RWPE2 (cell line): Measurements from ENCODE around the gene ARHGEF38.

Source experiments
- ATAC-seq: fragments of 200-7000 bp; cut with Tn5 transposase; 3 replicates; pipeline ENCODE4 v1.9.1; 2021; ENCODE audit warnings: low read depth
- DNase-seq: peaks from one replicate; pipeline ENCODE4 v3.0.0-alpha.2; 2020; ENCODE audit warnings: low spot score
- H3K27ac ChIP-seq: fragments of 450-650 bp; 2 replicates; pipeline ENCODE4 v1.5.1; 2017; ENCODE audit warnings: mild to moderate bottlenecking; ENCODE audit not compliant: poor library complexity, severe bottlenecking
- H3K27me3 ChIP-seq: fragments of 250-450 bp; sonication (Bioruptor Pico); 2 replicates; pipeline ENCODE4 v1.5.1; 2021; ENCODE audit warnings: mild to moderate bottlenecking, moderate library complexity; ENCODE audit not compliant: insufficient read depth, poor library complexity, severe bottlenecking
- H3K36me3 ChIP-seq: fragments of 250-450 bp; sonication (Bioruptor Pico); 2 replicates; pipeline ENCODE4 v1.5.1; 2020; ENCODE audit warnings: low read depth, mild to moderate bottlenecking, moderate library complexity
- H3K4me1 ChIP-seq: fragments of 250-450 bp; sonication (Bioruptor Pico); 2 replicates; pipeline ENCODE4 v1.5.1; 2021; ENCODE audit warnings: mild to moderate bottlenecking, moderate library complexity; ENCODE audit not compliant: insufficient read depth, poor library complexity, severe bottlenecking
- H3K4me3 ChIP-seq: fragments of 250-450 bp; sonication (Bioruptor Pico); 2 replicates; pipeline ENCODE4 v1.5.1; 2021; ENCODE audit warnings: mild to moderate bottlenecking, moderate library complexity; ENCODE audit not compliant: severe bottlenecking
- H3K9me3 ChIP-seq: fragments of 250-450 bp; sonication (Bioruptor Pico); 2 replicates; pipeline ENCODE4 v1.5.1; 2021; ENCODE audit warnings: mild to moderate bottlenecking, moderate library complexity; ENCODE audit not compliant: severe bottlenecking
- TF ChIP-seq, protein P1 (sequence below): fragments of 450-650 bp; IDR thresholded peaks from one replicate; pipeline ENCODE4 v1.5.1; 2017; ENCODE audit warnings: mild to moderate bottlenecking, moderate library complexity; ENCODE audit not compliant: poor library complexity, severe bottlenecking

The ARHGEF38 gene

DNA sequence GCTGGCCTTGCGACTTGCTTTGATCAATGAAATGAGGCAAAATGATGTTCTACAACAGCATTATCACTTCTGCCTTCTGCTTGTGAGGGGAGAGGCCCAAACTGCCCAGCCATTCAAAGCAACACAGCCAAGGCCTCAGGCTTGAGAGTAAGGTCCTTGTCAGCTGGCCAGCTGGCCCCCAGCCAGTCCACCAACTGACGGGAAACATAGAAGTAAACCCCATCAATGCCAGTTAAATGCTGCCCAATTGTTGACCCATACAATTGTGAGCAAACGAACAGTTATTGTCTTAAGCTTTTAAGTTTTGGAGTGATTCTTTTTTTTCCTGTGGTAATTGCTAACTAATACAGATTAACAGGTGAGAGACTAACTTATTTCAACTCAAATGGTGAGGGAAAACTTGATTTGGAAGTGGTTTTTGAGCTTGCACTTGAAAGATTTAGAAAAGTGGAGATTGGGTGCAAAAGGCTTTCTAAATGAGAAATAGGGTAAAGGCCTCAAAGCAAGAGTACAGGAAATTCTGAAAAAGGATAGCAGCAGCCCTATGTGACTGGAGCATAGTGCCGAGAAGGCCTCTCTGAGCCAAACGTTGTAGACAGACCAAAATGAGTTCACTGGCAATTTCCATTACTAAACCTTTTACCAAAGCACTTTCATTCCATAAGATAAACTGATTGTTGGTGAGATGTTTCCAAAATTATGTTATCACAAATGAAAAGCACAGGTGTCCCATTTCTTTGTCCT, 66.9 kb downstream of the ARHGEF38 start:
- Histone ChIP-seq H3K27ac (no peak overlapping the region), H3K27me3 (no peaks in the 10 kb centered on the region), H3K4me3 (no peak overlapping the region), H3K4me1 (no peaks in the 10 kb centered on the region), H3K36me3 (no peaks in the 10 kb centered on the region), H3K9me3 (no peaks in the 10 kb centered on the region)
- no peak for DNase-seq
- TF ChIP-seq, protein P1, sequence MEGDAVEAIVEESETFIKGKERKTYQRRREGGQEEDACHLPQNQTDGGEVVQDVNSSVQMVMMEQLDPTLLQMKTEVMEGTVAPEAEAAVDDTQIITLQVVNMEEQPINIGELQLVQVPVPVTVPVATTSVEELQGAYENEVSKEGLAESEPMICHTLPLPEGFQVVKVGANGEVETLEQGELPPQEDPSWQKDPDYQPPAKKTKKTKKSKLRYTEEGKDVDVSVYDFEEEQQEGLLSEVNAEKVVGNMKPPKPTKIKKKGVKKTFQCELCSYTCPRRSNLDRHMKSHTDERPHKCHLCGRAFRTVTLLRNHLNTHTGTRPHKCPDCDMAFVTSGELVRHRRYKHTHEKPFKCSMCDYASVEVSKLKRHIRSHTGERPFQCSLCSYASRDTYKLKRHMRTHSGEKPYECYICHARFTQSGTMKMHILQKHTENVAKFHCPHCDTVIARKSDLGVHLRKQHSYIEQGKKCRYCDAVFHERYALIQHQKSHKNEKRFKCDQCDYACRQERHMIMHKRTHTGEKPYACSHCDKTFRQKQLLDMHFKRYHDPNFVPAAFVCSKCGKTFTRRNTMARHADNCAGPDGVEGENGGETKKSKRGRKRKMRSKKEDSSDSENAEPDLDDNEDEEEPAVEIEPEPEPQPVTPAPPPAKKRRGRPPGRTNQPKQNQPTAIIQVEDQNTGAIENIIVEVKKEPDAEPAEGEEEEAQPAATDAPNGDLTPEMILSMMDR = no peak
- ATAC-seq = peak; percentile 45; the same call in 2 of the 3 replicates

DNA sequence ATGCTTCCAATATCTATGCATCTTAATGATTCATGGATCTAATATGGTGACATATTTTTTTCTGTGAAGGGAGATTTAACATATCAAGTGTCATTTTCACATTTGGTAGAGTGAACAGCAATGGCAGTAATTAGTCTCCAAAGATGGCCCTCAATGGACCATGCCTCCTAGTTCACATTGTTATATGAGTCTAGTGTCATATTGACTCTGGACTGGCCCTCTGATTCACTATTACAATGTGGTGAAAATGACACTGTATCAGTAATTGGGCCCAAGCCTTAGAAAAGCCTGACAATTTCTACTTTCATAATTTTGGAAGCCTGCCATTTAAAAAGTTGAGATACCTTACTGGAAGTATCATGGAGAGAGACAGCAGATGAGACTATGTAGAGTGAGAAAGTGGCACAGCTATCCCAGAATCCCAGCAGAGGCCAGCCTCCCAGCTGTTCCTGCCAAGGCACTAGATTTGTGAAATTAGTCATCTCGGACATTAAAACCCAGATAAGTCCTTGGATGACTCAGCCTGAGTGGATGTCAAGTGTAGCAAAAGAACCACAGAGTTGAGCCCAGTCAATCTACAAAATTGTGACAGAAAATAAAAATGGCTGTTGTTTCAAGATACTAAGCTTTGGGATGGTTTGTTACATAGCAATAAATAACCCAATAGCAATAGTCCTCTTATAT, 68.4 kb downstream of the ARHGEF38 start:
- TF ChIP-seq, protein P1 = no peak
- DNase-seq = no peak
- H3K4me3 ChIP-seq = no peak overlapping the region

DNA sequence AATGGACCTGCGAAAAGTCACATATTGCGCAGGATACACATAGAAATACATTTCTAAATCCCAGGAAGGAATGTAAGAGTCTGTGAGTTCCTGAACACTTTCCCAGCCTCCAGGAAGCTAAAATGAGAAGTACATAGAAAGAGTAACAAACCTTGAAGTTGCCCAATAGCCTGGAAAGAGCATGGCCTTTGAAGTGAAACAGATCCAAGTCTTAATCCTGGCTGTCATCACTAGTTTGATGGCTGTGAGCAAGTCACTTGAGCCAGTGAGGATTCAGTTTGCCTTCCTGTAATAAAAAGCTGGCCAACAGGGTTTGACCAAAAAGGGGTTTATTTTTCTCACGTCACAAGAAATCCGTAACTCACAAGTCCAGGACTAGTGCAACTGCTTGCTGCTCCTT, 69.8 kb downstream of the ARHGEF38 start:
- TF ChIP-seq, protein P1 = no peak
- Histone ChIP-seq H3K27ac (no peak overlapping the region), H3K27me3 (no peaks in the 10 kb centered on the region), H3K9me3 (no peaks in the 10 kb centered on the region), H3K36me3 (no peaks in the 10 kb centered on the region), H3K4me3 (no peak overlapping the region), H3K4me1 (no peaks in the 10 kb centered on the region)
- ATAC-seq (no peak), DNase-seq (no peak)

More for the DNA sequence above, 68.4 kb downstream of the ARHGEF38 start:
- peak; percentile 89 for ATAC-seq
- Histone ChIP-seq H3K36me3 (no peaks in the 10 kb centered on the region), H3K9me3 (no peaks in the 10 kb centered on the region), H3K27me3 (no peaks in the 10 kb centered on the region), H3K4me1 (no peaks in the 10 kb centered on the region), H3K27ac (no peak overlapping the region)

DNA sequence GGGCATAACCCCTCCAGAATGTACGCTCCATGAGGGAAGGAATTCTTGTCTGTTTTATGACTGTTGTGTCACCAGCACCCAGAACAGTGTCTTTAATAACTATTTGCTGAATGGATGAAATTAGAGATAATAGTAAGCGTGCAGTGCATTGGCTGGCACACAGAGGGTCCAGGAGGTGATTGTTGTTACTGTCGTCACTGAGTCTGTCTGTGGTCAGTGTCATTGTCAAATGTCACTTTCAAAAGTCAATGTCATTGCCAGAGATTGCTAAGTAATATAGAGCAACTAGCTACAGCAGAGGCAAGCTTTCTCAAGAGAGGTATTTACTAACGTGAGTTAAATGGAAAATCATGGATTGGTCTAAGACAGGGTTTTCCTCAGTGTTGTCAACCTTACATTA, 70.7 kb downstream of the ARHGEF38 start:
- no peaks in the 10 kb centered on the region for H3K9me3 ChIP-seq
- TF ChIP-seq, protein P1 = no peak

DNA sequence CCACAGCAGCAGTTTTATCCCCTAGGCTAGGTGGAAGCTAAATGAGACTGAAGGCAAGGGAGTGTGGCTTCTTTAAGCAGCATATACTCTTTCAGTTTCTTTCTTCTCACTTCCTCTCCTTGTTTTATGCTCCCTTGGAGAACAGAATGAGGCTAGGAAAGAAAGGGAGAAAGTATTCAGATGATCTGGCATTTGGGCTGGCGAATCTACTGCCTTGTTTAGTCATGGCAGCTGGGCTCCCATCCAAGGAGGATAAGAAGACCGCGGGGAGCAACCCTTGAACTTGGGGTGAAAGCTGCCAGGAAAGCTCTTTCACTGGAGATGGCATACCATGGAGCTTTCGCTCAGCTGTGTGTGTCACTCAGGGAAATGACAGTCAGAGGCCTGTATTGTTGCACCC, 72.1 kb downstream of the ARHGEF38 start:
- DNase-seq (no peak), ATAC-seq (no peak)
- no peaks in the 10 kb centered on the region for H3K36me3 ChIP-seq
- no peaks in the 10 kb centered on the region for H3K9me3 ChIP-seq
- H3K27me3 ChIP-seq = no peaks in the 10 kb centered on the region
- no peak overlapping the region for H3K27ac ChIP-seq
- H3K4me1 ChIP-seq = no peaks in the 10 kb centered on the region
- H3K4me3 ChIP-seq = no peak overlapping the region
- TF ChIP-seq, protein P1 = no peak

More for the DNA sequence above, 70.7 kb downstream of the ARHGEF38 start:
- ATAC-seq = no peak
- Histone ChIP-seq H3K4me1 (no peaks in the 10 kb centered on the region), H3K4me3 (no peak overlapping the region), H3K27me3 (no peaks in the 10 kb centered on the region), H3K36me3 (no peaks in the 10 kb centered on the region), H3K27ac (no peak overlapping the region)
- DNase-seq = no peak
